Neural cell (in vitro differentiated cells): Measurements from ENCODE around the gene COL21A1.

Source experiments
- EP300 ChIP-seq: fragments of 450-650 bp; conservative IDR thresholded peaks from 2 replicates; pipeline ENCODE4 v1.6.1; 2014; ENCODE audit warnings: antibody characterized with exemption, mild to moderate bottlenecking, moderate library complexity; ENCODE audit not compliant: poor library complexity, severe bottlenecking
- EZH2 ChIP-seq: fragments of 200-600, 300-800 bp; shearing (Covaris generic), sonication (generic); IDR thresholded peaks from 2 replicates; pipeline ENCODE4 v1.6.1; 2014; ENCODE audit warnings: antibody characterized with exemption, low read length, borderline replicate concordance, mild to moderate bottlenecking; ENCODE audit not compliant: insufficient read depth, poor library complexity, severe bottlenecking
- MXI1 ChIP-seq: fragments of 450-650 bp; conservative IDR thresholded peaks from 2 replicates; pipeline ENCODE4 v1.6.1; 2014; ENCODE audit warnings: antibody characterized with exemption, mild to moderate bottlenecking; ENCODE audit not compliant: poor library complexity, severe bottlenecking
- POLR2AphosphoS5 ChIP-seq: IDR thresholded peaks from 2 replicates; pipeline ENCODE4 v1.6.1; 2012
- RAD21 ChIP-seq: fragments of 450-650 bp; conservative IDR thresholded peaks from 2 replicates; pipeline ENCODE4 v1.6.1; 2014; ENCODE audit warnings: antibody characterized with exemption, mild to moderate bottlenecking, moderate library complexity
- TAF1 ChIP-seq: IDR thresholded peaks from 2 replicates; pipeline ENCODE4 v1.6.1; 2012; ENCODE audit warnings: low read depth
- TF ChIP-seq, protein P1 (sequence below): fragments of 450-650 bp; IDR thresholded peaks from 2 replicates; pipeline ENCODE4 v1.5.1; 2014; ENCODE audit warnings: antibody characterized with exemption, mild to moderate bottlenecking, moderate library complexity; ENCODE audit not compliant: poor library complexity, severe bottlenecking

GRCh38 chr6:56041591-56041990 lies 205.8 kb downstream of the COL21A1 start:
- no peak for TF ChIP-seq RAD21
- no peak for TF ChIP-seq EZH2
- TF ChIP-seq, protein P1, sequence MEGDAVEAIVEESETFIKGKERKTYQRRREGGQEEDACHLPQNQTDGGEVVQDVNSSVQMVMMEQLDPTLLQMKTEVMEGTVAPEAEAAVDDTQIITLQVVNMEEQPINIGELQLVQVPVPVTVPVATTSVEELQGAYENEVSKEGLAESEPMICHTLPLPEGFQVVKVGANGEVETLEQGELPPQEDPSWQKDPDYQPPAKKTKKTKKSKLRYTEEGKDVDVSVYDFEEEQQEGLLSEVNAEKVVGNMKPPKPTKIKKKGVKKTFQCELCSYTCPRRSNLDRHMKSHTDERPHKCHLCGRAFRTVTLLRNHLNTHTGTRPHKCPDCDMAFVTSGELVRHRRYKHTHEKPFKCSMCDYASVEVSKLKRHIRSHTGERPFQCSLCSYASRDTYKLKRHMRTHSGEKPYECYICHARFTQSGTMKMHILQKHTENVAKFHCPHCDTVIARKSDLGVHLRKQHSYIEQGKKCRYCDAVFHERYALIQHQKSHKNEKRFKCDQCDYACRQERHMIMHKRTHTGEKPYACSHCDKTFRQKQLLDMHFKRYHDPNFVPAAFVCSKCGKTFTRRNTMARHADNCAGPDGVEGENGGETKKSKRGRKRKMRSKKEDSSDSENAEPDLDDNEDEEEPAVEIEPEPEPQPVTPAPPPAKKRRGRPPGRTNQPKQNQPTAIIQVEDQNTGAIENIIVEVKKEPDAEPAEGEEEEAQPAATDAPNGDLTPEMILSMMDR = no peak
- TF ChIP-seq EP300 = no peak
- TF ChIP-seq POLR2AphosphoS5 = no peak
- no peak for TF ChIP-seq MXI1
- TF ChIP-seq TAF1 = no peak
